Left cardiac atrium (tissue), 4 donors: Measurements from ENCODE around the gene CABLES1. TPM values are rescaled to one million over a fixed set of nuclear protein-coding genes. Genes with fewer than 3 reads are reported as not detected.

Experiments
- ATAC-seq, 2 donors: fragments of 200-7000 bp; cut with Tn5 transposase; one replicate each; pipeline ENCODE4 v1.9.1; 2020; ENCODE audit warnings: mild to moderate bottlenecking in 2 of 2, moderate library complexity in 2 of 2
- DNase-seq: peaks from one replicate; pipeline ENCODE4 v3.0.0-alpha.2; 2020
- intact Hi-C, 2 donors: fragments of 100-400 bp; cut with DNase I; formaldehyde crosslinking; loops; one replicate each; pipeline versions ENCODE4 v1.14.1 to v1.15.1; 2022 to 2023
- total RNA-seq, 2 donors: library from RNA; stranded (reverse); fragmentation: NEBNext Ultra II Directional; extraction: Animal tissue kit (Norgen Biotek cat#: 25700); gene quantifications; one replicate each; pipeline ENCODE4 v1.2.1, GENCODE V29; 2021
- donor health status: DM: no; HTN: yes; CAD: no.
- donor health status: DM: no; HTN: yes; CAD: no; lungs with severe emphysema.
- donor health status: DM: yes; HTN: yes; CAD: no.
- donor health status: Dilated cardiomyopathy.

CABLES1 gene
- total RNA-seq, 2 donors from 2014 or later = 6.6 to 20.4 TPM

DNA sequence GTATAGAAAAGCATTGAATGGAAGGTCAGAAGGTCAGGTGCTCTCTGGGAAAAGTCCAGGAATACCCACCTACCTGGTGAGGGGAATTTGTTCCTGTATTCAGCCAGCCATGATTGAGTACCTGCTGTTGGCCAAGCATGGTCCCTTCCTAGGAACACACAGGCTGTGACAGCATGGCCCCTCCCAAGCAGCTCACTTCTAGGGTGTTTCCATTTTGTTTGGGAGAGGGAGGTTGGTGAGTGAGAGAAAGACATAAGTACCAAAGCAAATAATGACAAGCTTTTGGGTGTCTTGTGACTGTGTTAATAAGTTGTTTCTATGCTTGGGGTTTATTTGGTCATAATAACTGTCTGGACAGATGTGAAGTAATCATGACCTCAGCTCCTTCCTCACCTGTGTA, 46.3 kb downstream of the CABLES1 start:
- DNase-seq = no peak
- intact Hi-C loops = no loop called here
- no peak for ATAC-seq

DNA sequence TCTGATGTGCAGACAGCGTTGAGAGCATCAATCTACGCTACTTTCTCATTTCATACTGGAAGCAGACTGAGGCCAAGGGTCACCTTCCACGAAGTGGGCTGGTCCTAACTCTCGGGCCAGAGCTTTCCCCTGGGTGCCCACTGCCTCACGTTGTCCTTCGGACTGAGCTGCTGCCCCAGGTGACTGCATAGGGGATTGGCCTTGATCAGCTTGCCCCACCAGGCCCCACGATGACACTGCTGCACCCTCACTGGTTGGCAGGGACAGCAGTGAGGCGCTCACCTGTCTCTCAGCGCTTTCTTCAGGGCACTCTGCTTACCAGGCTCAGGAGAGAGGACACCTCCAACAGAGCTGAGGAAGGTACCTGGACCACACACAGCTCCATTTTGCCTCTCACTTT, 47.3 kb downstream of the CABLES1 start:
- no peak for ATAC-seq

DNA sequence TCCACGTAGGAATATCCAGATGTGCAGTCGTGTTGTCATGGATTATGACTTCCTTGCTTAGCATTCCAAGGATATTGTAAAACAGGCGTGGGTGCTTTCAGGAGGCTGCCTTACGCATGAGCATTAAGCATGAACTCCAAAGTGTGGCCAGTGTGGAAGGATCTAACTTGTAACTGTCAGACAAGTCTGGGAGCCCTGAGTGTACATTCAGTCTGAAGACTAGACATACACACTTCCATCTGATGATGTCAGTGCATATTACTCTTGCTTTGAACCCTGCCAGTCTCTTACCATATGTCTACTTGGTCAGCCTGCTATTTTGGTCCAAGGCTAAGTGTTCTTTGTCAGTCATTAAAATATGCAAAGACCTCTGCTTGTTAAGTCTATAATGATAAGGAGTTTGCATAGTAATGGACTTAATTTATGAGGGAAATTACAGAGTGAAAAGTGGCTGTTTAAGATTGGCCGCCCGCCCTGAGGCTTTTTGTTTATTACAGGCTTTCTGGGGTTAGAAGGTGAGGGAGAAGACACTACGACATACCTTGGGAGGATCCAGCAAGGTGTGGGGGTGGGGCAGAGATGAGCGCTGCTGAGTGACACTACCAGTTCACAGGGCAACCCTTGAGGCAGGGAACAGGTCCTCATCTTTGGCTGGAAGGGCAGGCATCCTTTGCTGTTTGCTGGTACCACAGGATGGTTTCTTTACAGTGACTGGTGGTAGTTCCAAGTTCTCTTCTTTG, 48.3 kb downstream of the CABLES1 start:
- ATAC-seq = peak in 1 of 2 donors; percentile 49
- no peak for DNase-seq
- intact Hi-C loops = no loop called here

More for the DNA sequence above, 47.3 kb downstream of the CABLES1 start:
- intact Hi-C loops = no loop called here
- no peak for DNase-seq

DNA sequence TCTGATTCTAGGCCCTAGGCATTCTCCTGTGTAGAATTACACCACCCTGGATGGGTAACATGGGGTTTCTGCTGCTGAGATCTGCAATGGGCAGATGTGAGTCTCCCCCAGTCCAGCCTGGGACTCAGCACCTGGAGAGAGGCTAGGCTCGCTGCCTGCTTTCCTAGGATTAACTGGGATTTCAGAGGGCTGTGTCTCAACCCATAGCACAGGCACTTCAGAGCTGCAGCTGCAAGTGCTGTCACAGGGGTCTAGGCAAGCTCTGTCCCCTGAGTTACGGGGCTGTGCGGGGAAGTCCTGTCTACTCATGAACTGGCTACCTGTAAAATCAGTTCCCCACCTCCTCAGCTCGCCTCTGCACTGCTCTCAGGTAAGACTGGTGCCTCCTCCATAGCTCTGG, 51.5 kb downstream of the CABLES1 start:
- DNase-seq = no peak
- no peak for ATAC-seq
- intact Hi-C loops = no loop called here

DNA sequence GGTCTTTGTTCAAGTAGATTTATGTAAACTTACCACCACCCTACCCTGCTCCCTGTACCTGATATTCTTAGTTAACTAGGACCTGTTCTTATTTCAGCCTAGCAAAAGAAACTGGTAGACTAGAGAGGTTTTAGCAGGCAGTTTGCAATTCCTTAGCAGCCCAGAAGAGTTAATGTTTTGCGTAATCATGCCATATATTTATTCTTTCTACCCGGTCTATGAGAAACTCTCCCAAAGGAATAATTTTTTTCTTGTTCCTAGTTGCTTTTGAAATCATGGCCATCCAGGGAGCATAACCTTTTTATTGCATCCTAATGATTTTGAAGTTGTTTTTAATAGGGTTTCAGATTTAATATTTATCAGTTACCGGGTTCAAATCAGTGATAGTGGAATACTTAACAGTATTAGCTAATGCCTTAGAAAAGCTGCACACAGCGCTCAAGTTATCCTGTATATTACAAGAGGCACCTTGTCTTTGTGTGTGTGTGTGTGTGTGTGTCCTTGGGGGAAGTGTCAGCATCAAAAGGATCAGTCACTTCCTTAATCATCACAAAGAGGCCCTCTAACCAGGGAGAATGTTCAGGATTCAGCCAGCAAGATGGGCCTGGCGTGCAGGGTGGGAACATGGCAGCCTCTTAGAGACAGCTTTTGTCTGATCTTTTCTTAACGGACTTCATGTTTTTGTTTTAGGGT, 52.9 kb downstream of the CABLES1 start:
- no peak for DNase-seq

DNA sequence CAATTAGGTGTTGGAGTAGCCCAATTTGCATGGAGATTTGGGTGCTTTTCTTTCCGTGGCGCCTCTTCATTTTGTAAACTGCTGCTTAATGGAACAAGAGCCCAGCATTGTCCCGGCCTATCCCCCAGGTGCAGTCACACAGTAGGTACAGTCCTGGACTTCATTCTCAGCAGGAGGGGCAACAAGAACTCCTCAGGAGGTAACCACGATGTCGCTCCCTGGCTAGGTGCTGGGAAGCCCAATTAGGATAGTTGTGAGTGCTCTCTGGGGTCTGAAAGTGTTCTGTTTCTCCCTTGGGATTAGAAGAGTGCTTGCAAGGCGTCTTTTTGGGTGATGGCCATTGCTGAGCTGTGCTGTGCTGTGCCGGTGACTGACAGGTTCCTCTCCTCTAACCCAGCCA, 53.8 kb downstream of the CABLES1 start:
- ATAC-seq (no peak), DNase-seq (no peak)
- intact Hi-C loops = no loop called here

More for the DNA sequence above, 52.9 kb downstream of the CABLES1 start:
- intact Hi-C loops = no loop called here
- no peak for ATAC-seq

DNA sequence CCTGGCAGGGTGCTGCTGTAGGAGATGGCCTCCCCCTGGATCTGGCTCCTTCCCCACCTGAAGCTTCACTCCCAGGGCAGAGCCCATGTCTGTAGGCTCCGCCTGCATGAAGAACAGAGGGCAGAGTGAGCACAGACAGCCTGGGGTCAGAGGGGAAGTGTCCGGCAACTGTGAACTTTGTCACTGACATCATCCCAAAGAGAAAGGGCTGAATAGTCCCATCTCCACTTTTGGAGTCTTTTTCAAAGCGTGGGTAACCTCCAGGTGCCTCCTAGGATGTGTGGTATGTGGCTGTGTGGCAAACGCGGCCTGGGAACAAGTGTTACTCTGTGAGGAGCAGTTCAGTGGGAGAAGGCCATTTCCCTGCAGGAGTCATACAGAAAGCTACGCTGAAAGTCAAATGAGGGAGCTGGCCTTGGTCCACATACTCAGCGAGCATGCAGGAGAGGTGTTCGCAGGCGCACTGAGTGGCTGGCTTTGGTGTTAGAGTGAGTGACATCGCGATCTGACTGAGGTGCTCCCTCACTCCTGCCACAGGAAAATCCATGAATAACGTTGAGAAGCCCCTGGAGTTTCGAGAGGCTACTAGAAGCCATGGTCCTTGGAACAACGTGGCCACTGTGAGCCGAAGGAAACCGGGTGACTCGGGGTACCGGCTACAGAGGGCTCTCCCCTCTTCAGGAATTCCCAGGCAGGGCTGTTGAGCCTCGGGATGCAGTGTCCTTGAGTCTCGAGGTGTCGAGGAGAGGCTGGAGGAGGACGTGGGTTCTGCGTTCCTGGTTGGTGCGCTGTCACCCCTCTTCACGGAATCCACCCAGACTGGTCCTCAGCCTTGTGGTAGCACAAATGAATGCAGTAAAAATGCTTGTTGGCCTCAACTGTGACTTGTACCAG, 54.7 kb downstream of the CABLES1 start:
- intact Hi-C loops = no loop called here
- DNase-seq (no peak), ATAC-seq (peak in 1 of 2 donors; percentile 36)

DNA sequence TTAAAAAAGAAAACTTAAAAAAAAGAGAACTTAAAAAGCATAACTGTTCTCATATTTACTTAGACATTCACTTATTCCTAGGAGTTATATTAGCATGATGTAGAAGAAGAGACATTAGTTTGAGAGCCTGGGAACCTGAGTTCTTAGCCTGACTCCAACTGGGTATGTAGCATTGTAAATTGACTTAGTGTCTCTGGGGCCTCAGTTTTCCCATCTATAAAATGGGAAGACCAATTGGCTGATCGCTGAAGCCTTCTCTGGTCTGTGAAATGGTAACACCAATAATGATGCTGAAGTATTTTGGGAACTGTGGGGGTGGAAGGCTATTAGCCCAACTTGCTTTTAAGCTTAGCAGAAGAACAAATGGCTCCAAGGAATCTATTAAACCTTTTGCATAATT, 55.9 kb downstream of the CABLES1 start:
- DNase-seq = no peak
- intact Hi-C loops = no loop called here
- ATAC-seq = no peak

DNA sequence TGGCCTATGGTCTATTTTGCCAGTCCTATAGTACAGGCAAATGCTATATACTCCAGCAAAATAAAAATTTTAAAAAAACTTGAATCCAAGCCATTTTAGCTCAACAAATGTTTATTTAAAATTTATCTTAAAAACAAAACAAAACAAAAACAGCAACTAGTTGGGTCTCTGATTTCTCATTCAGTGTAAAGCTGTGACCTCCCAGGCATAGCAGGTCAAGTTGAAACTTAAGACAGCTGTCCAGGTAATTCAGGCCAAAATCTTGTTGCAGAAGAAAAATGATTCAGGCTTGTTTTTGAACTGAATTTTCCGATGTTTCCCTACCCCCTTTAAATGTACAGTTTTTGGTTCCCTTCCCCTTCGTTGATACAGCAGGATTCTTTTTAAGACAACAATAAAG, 58.5 kb downstream of the CABLES1 start:
- no peak for DNase-seq
- ATAC-seq = no peak
- intact Hi-C loops = no loop called here

DNA sequence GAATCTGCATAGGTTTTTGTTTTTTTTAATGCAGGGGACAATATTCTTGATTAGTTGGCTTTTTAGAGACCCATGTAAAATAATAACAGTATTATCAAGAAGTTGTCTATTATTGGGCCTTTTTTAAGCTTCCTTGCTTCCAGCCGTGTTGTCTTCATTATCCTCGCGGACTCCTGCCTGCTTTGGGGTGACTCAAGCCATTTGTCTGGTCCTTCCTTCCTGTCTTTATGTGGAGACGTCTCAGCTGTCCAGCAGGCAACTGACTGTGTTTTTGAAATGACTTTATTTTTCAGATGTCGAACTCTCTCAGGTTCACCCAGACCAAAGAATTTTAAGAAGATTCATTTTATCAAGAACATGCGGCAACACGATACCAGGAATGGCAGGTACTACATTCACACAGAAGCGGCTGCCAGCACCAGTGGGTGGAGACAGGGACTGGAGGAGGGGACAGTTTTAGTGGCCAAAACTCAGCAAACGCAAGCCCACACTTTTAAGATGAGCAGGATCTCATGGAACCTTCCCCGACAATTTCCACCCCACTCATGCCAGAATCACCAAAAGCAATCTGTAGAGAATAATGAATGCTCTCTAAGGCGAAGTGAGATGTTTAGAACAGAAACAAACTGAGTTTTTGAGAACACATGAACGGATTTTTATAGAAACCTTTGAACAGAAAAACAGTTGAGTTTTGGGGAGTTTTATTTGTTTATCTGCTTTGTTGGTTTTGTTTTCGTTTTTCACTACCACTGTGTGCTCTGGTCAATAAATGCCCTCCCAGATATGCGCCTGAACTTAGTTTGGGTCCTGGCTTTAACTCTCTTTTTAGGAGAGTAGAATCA, 59.1 kb downstream of the CABLES1 start:
- no peak for DNase-seq
- intact Hi-C loops = no loop called here
- ATAC-seq = peak in 1 of 2 donors; percentile 53

DNA sequence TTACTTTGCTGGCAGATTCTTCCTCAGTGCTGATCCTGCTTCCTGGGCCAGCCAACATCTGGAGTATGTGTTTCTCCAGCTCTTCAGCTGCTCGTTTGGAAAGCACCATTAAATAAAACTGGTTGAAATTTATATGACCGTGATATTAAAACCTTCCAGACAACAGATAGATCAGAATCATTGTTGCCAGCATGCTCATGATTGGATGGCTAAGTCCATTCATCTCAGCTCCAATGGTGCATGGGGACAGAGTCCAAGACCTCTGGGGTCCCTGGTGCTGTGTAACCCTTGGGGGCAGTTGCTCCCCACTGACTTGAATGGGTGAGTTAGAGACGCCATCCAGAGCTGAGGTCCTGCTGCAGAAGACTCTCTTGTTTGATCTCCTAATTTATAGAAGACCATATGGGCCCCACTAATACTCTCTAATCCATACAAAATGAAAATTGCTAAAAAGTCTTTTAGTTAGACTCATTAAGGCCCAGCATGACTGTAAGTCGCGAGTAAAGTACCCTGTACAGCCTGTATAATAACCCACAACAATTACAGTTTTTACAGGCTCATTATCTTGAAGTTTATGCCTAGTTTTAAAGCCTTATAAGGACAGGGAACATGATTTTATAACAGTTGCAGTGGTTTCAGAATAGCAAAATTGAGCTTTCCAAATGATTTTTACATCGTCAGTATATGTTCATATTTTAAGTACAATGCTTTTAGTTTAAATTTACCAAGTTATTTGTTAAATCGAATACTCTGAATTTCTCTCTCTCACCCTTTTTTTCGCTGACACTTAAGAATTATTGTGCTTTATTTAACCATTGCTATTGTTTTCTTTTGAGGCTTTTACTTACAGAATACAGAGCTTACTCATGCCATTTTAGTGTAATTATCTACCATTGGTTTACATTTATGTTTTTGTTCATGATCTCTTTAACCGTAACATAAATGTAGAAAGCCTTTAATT, 60.0 kb downstream of the CABLES1 start:
- intact Hi-C loops = no loop called here
- DNase-seq (no peak), ATAC-seq (peak; percentile 38 to 50)

DNA sequence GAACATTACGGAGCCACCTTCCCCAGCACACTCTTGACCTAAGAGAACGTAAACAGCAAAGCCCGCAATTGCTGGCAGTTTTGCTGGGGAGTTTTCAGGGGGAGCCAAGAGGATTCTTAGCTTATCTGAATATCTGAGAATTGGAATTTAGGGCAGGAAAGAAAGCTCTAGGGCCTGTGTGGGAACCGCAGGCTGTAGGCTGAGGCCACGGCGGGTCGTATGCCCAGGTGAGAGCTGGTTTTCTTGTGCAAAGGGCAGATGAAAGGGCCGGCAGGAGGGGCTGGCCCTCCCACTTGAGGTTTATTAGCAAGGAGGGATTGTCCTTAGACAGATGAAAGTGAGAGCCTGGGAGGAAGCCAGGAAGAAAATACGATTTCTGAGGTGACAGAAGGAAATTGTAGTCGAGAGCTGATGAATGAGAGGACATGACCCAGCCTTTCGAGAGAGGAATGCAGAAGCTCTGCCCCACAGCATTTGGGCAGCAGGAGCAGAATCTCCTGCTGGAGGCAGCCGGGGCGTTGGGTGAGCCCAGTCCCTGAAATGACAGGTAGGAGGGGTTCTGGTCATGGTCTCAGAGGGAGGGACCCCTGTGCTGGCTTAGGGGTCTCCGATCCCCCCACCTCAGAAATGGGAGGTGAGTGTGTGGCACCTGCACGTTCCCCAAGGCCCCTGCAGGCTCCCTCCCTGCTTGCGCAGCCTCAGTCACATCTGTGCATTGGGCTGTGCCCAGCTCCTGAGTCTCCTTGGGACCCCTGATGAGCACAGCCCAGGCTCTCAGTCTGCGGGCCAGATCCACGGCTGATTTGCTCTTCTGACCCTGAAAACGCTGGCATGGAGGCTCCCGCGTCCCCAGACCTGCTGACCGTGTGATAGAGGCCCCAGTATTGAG, 61.1 kb downstream of the CABLES1 start:
- no peak for DNase-seq
- intact Hi-C loops = no loop called here
- no peak for ATAC-seq

DNA sequence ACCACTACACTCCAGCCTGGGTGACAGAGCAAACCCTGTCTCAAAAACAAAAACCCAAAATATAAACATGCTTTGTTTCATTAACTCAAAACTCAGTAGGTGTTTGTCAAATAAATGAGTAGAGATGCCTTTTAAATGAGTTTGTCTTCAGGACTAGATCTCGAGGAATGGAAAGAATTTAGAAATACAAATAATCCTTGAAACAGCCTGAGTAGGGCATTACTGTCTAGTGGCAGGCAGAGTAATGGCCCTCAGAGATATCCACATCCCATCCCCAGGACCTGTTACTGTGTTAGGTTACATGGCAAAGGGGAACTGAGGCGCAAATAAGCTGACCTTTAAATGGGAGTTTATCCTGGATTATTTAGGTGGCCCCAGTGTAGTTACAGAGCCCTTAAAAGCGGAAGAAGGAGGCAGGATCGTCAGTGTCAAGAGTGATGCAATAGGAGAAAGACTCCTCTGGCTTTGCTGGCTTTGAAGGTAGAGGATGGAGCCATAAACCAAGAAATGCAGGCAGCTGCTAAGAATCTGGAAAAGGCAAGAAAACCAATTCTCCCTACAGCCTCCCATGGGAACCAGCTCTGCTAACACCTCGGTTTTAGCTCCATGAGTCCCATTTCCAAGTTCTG, 63.0 kb downstream of the CABLES1 start:
- no peak for ATAC-seq
- no peak for DNase-seq
- intact Hi-C loops = no loop called here

DNA sequence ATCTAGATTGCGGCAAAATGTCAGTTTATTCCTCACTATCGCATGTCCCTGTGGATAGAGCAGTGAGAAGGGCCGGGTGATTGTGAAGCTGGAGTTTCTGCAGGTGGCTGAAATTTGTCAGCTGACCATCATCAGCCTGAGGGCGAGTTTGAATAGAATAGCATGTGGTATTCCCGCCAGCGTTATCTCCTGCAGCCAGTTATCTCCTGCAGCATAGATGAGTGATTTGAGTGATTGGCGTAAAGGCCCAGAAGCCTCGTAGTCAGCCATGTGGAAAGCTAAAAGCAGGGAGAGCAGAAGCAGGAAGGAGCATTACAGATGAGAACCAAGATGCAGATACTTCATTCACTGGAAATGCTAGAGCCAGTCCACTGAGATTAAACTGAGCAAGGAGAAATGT, 65.5 kb downstream of the CABLES1 start:
- DNase-seq (no peak), ATAC-seq (no peak)
- intact Hi-C loops = no loop called here

DNA sequence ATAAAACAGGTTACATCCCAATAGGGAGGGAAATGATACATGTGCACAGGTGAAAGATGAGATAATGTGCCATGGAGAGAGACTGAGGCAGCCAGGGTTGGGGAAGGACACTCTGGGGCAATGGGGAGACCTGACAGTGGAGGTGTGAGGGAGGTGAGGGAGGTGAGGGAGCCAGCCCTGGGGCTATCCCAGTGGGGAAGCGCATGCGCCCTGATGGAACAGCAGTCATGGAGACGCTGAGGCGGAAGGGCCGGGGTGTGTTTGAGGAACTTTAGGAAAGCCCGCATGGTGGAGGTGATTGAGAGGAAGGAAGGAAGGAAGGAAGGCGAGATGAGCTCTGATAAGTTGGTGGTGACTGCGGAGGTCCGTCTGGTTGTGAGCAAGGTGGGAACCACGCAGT, 66.5 kb downstream of the CABLES1 start:
- DNase-seq (no peak), ATAC-seq (no peak)

DNA sequence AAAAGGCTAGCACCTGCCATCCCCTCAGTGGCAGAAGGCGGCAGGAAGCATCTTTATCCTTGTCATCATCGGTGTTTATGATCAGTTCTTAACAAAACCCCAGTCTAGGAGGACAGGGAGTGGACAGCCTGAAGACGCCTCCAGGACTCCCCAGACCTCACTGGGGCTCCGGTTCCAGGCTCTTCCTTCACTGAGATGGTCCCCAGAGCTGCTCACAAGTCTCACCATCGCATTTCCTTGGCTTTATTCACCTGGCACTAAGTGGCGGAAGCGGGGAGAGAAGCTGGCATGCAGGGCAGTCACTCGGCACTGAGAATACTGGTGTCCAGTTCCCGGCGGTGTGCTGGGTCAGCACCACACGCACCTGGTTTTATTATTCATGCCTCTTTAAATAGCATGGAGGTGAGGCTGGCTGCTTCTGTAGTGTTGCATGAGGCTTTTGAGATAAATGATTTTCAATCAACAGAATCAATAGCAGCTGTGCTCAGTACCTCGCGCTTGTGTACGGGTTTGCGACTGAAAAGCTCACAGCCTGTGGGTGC, 68.7 kb downstream of the CABLES1 start:
- intact Hi-C loops = no loop called here
- DNase-seq (no peak), ATAC-seq (no peak)

More for the DNA sequence above, 66.5 kb downstream of the CABLES1 start:
- intact Hi-C loops = no loop called here
